Raji (cell line): ENCODE measurements around the gene CDH4.

Source experiments
- POLR2A ChIP-seq: IDR thresholded peaks from 2 replicates; pipeline ENCODE4 v1.6.1; 2011; ENCODE audit warnings: low read depth, low read length, control low read depth; ENCODE audit not compliant: insufficient read depth

CDH4 gene

GRCh38 chr20:61683721-61684120, 431.7 kb downstream of the CDH4 start:
- no peak for TF ChIP-seq POLR2A

DNA sequence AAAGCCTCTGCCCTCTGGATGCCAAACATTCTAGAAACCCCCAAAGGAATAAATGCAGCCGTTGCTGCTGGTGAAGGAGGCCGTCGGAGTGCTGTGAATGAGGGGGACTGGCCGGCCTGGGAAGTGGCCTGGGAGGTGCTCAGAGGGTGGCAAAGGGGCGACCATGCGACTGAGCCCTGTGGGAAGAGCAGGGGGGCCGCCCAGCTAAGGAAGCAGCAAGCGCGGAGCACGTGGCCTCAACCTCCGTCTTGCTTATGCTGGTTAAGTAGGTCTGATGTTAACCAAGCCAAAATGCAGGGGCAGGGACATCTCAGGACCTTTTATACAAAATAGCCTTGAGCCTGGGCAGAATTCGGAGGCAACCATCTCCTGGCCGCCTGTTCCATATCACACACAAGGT, 432.1 kb downstream of the CDH4 start:
- TF ChIP-seq POLR2A: no peak

GRCh38 chr20:61684583-61685235, 432.6 kb downstream of the CDH4 start:
- no peak for TF ChIP-seq POLR2A

- no peak for TF ChIP-seq POLR2A
These were observed 433.4 kb downstream of the CDH4 start for GRCh38 chr20:61685462-61685861.

DNA sequence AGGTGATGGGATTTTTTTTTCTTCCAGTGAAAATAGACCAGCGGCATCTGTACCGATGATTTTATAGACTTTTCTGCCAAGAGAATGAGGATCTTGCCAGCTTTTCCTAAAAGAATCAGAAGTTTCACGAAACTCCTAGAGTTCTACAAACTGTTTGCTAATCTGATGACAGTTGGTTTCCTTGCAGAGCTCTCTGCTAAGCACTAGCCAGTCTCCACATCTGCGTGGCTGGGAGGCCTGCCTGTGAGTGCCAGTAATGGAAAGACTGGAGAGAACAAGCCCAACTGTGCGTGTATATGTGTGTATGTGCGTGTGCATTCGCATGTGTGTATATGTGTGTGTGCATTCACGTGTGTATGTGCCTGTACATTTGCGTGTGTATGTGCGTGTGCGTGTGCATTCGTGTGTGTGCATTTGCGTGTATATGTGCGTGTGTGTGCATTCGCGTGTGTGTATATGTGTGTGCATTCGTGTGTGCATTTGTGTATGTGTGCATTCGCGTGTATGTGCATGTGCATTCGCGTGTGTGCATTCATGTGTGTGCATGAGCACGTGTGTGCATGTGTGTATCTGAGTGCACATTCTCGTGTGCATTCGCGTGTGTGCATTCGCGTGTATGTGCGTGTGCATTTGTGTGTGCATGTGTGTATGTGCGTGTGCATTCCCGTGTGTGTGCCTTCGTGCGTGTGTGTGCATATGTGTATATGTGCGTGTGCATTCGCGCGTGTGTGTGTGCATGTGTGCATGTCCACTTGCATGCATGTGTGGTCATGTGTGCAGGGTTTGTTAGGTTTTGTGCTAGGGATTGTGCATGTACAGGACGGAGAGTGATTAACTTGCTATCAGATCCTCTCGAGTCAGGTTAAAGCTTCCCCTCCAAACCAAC, 434.2 kb downstream of the CDH4 start:
- TF ChIP-seq POLR2A: no peak

GRCh38 chr20:61688411-61688810, 436.4 kb downstream of the CDH4 start:
- no peak for TF ChIP-seq POLR2A

- no peak for TF ChIP-seq POLR2A
These were observed 438.1 kb downstream of the CDH4 start for GRCh38 chr20:61690150-61690549.

DNA sequence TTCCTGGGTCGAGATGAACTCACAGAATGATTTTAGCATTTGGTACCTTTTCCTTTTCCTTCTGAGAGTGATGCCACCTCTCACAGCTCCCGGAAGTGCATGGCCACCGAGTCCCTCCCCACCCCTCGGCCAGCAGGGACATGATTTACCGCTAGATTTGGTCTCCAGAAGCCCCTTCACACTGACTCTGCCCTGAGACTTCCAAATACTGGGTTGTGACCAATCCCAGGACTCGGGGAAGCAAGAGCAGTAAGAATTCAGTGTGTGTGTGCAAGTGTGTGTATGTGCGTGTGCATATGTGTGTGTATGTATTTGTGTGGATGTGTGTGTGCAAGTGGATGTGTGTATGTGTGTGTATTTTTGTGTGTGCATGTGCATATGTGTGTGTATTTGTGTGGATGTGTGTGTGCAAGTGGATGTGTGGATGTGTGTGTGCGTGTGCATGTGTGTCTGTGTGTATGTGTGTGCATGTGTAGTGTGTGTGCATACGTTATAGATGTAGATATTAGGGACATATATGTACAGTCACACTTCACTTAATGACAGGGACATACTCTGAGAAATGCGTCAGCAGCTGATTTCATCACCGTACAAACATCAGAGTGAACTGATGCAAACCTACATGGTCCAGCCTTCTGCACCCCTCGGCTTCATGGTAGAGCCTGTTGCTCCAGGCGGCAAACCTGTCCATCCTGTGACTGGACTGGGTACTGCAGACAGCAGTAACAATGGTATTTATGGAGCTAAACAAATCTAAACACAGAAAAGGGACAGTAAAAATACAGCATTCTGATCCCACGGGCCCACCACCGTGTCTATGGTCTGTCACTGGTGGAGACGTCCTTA, 439.2 kb downstream of the CDH4 start:
- no peak for TF ChIP-seq POLR2A

DNA sequence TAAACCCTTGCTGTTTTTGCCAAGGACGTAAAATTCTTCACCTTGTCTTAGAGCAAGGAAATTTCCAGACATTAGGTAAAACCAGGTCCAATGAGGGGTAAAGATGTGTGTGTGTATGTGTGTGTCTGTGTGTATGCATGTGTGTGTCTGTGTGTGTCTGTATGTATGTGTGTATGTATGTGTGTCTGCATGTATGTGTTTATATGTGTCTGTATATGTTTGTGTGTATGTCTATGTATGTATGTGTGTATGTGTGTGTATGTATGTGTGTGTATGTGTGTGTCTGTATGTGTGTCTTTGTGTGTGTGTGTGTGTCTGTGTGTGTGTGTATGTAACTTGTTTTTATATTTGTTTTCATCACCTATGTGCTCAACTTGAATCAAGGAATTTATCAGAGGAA, 439.9 kb downstream of the CDH4 start:
- TF ChIP-seq POLR2A: no peak

DNA sequence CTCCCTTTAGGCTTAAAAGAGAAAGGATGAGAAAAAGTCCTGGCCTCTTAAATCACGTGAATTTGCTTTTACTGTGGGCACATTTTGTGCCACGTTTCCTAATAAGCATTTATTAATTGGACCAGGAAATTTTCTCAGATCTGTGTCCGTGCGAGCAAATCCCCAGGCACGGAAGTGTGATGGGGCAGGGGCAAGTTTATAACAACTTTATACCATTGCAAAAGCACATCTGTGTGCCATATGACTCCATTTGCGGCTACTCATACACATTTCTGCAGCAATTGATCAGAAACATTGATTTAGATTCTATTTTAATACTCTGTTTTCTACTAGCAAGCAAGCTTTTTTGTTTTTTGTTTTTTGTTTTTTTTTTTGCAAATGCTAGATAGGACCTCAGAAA, 440.4 kb downstream of the CDH4 start:
- TF ChIP-seq POLR2A: no peak

DNA sequence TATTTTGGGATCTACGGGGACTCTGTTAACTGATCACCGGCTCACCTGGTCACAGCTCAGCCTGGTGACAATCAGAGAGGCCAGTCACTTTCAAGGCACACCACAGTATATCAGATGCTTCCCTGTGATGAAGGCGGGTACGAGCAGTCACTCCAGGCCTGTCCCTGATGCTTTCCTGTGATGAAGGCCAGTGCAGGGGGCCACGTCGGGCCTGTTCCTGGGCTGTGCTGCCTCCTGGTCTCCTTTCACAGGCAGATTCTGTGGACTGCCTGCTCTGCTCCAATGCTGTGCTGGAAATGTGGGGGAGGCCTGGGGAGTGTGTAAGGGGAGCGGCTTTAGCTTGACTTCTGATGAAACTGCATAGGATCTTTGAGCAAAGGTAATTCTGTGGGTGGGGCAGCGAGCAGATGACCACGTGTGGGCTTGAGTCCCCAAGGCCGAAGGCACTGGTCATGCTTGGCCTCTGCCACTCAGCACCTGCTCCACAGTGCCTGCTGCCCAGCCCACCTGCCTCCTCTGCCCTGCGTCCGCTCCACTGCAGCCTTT, 441.1 kb downstream of the CDH4 start:
- no peak for TF ChIP-seq POLR2A

DNA sequence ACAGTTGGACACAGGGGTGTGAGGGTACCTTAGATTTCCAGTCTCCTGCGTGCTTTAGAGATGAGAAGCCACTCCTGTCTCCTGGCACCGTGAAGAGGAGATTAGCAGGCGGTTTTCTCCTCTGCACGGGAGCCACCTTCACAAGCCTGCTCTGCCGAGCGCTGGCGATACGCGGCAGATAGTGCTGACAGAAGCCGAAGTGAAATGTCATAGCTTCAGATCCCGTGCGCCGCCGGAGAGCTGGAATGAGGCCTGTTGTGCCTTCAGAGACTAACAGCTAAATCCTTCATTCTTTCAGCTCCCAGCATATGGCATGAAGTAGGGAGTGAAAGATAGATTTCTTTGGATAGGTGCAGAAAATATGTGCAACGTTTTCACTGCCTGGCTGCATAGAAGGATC, 442.6 kb downstream of the CDH4 start:
- no peak for TF ChIP-seq POLR2A

DNA sequence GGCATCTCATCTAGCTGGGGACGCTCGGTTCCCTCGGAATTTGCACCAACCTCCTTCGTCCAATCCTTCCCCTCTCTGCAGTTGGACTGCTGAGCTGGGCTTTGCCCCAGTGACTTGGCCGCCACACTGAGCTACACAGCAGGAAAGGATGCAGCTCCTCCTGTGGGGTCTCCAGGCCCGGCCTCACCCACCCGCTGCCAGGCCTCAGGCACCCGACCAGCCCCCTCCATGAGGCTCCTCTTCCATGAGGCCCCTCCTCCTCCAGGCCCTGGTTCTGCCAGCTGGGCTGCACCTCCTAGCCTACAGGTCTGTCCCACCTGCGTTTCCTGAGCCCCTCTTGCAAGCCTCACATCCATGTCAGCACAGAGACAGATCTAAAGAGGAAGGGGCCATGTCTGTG, 443.7 kb downstream of the CDH4 start:
- no peak for TF ChIP-seq POLR2A

- no peak for TF ChIP-seq POLR2A
These were observed 444.2 kb downstream of the CDH4 start for GRCh38 chr20:61696181-61696735.
